Measurements from ENCODE around the gene FHIP1A. TPM values are rescaled to one million over a fixed set of nuclear protein-coding genes. Genes with fewer than 3 reads are reported as not detected.

The FHIP1A gene
- total RNA-seq, 1 donor from 2014 or later = 4.1 TPM

DNA sequence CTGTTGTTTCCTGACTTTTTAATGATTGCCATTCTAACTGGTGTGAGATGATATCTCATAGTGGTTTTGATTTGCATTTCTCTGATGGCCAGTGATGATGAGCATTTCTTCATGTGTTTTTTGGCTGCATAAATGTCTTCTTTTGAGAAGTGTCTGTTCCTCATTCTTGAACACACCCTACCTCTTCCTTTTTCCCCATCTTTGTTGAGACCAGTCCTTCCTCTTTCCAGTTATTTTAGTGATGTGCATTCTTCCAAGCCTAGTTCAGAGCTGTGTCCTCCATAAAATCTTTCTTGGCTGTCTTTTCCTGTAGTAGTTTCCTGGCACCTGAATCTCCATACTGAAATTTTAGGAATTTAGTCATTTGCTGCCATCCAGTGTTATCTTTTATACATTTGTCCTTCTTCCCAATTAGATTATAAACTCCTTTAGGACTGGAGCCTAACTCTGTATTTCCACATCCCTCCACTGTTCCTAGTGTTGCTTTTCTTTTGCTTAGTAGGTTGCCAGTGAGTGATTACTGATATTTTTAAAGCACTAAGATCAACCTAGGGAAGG lies 11.4 kb downstream of the FHIP1A start:
- Histone ChIP-seq H3K4me2 (ENCODE audit: low read length) (no peak overlapping the region), H3K27ac (ENCODE audit: low read depth, low read length) (no peak overlapping the region), H4K20me1 (ENCODE audit: insufficient read depth, low read length) (no peaks in the 10 kb centered on the region), H3K4me3 (ENCODE audit: insufficient read depth, low read depth, low read length) (no peak overlapping the region), H2AFZ (ENCODE audit: low read depth, low read length) (no peak overlapping the region), H3K9ac (ENCODE audit: low read length) (no peak overlapping the region), H3K9me3 (ENCODE audit: insufficient read depth, low read depth, low read length) (no peaks in the 10 kb centered on the region), H3K4me1 (ENCODE audit: insufficient read depth, low read length) (peaks cover 21% of the 10 kb centered on the region), H3K79me2 (ENCODE audit: insufficient read depth, low read length) (no peaks in the 10 kb centered on the region), H3K36me3 (ENCODE audit: insufficient read depth, low read length) (no peaks in the 10 kb centered on the region), H3K27me3 (ENCODE audit: insufficient read depth, low read length) (no peaks in the 10 kb centered on the region)
- no peak for DNase-seq (ENCODE audit: low read depth)
- peaks cover 38% of the 10 kb centered on the region for H3K4me1 Mint-ChIP-seq (ENCODE audit: low read depth, unreplicated experiment)
- FAIRE-seq = no peak
- TF ChIP-seq CTCF (IDR thresholded peaks at IDR 0.05; ENCODE audit: insufficient read depth, low read depth, low read length) (no peak), EZH2 (IDR thresholded peaks at IDR 0.05; ENCODE audit: insufficient read depth, low read length) (no peak)
- no peaks in the 10 kb centered on the region for H3K27me3 Mint-ChIP-seq (ENCODE audit: low read depth, unreplicated experiment)
- H3K36me3 Mint-ChIP-seq (ENCODE audit: low read depth, unreplicated experiment) = no peaks in the 10 kb centered on the region
- no peak overlapping the region for H3K4me3 Mint-ChIP-seq (ENCODE audit: unreplicated experiment)
- peak overlapping the region; percentile 26 for H3K27ac Mint-ChIP-seq (ENCODE audit: unreplicated experiment)
- no peaks in the 10 kb centered on the region for H3K9me3 Mint-ChIP-seq (ENCODE audit: unreplicated experiment)

- peaks cover 25% of the 10 kb centered on the region for H3K4me1 Mint-ChIP-seq (ENCODE audit: low read depth, unreplicated experiment)
- Histone ChIP-seq H3K36me3 (ENCODE audit: insufficient read depth, low read length) (no peaks in the 10 kb centered on the region), H3K9ac (ENCODE audit: low read length) (no peak overlapping the region), H3K4me3 (ENCODE audit: insufficient read depth, low read depth, low read length) (no peak overlapping the region), H3K27ac (ENCODE audit: low read depth, low read length) (no peak overlapping the region), H3K79me2 (ENCODE audit: insufficient read depth, low read length) (no peaks in the 10 kb centered on the region), H3K4me2 (ENCODE audit: low read length) (no peak overlapping the region), H3K27me3 (ENCODE audit: insufficient read depth, low read length) (no peaks in the 10 kb centered on the region), H3K4me1 (ENCODE audit: insufficient read depth, low read length) (peaks cover 2% of the 10 kb centered on the region), H4K20me1 (ENCODE audit: insufficient read depth, low read length) (no peaks in the 10 kb centered on the region), H3K9me3 (ENCODE audit: insufficient read depth, low read depth, low read length) (no peaks in the 10 kb centered on the region), H2AFZ (ENCODE audit: low read depth, low read length) (no peak overlapping the region)
- no peak overlapping the region for H3K27ac Mint-ChIP-seq (ENCODE audit: unreplicated experiment)
- DNase-seq (ENCODE audit: low read depth) = no peak
- FAIRE-seq = no peak
- no peak for TF ChIP-seq CTCF (IDR thresholded peaks at IDR 0.05; ENCODE audit: insufficient read depth, low read depth, low read length)
- no peak for TF ChIP-seq EZH2 (IDR thresholded peaks at IDR 0.05; ENCODE audit: insufficient read depth, low read length)
- H3K36me3 Mint-ChIP-seq (ENCODE audit: low read depth, unreplicated experiment) = no peaks in the 10 kb centered on the region
- no peaks in the 10 kb centered on the region for H3K27me3 Mint-ChIP-seq (ENCODE audit: low read depth, unreplicated experiment)
- no peaks in the 10 kb centered on the region for H3K9me3 Mint-ChIP-seq (ENCODE audit: unreplicated experiment)
- no peak overlapping the region for H3K4me3 Mint-ChIP-seq (ENCODE audit: unreplicated experiment)
Measured at GRCh38 chr4:151422854-151423253, 13.9 kb downstream of the FHIP1A start.

- Histone ChIP-seq H3K9ac (ENCODE audit: low read length) (no peak overlapping the region), H3K9me3 (ENCODE audit: insufficient read depth, low read depth, low read length) (no peaks in the 10 kb centered on the region), H3K27me3 (ENCODE audit: insufficient read depth, low read length) (no peaks in the 10 kb centered on the region), H3K4me2 (ENCODE audit: low read length) (no peak overlapping the region), H3K79me2 (ENCODE audit: insufficient read depth, low read length) (no peaks in the 10 kb centered on the region), H3K27ac (ENCODE audit: low read depth, low read length) (no peak overlapping the region), H3K4me1 (ENCODE audit: insufficient read depth, low read length) (no peaks in the 10 kb centered on the region), H3K4me3 (ENCODE audit: insufficient read depth, low read depth, low read length) (no peak overlapping the region), H3K36me3 (ENCODE audit: insufficient read depth, low read length) (no peaks in the 10 kb centered on the region), H4K20me1 (ENCODE audit: insufficient read depth, low read length) (no peaks in the 10 kb centered on the region), H2AFZ (ENCODE audit: low read depth, low read length) (no peak overlapping the region)
- no peak for DNase-seq (ENCODE audit: low read depth)
- no peaks in the 10 kb centered on the region for H3K27me3 Mint-ChIP-seq (ENCODE audit: low read depth, unreplicated experiment)
- H3K9me3 Mint-ChIP-seq (ENCODE audit: unreplicated experiment) = no peaks in the 10 kb centered on the region
- no peak overlapping the region for H3K27ac Mint-ChIP-seq (ENCODE audit: unreplicated experiment)
- H3K4me1 Mint-ChIP-seq (ENCODE audit: low read depth, unreplicated experiment) = peaks cover 22% of the 10 kb centered on the region
- no peaks in the 10 kb centered on the region for H3K36me3 Mint-ChIP-seq (ENCODE audit: low read depth, unreplicated experiment)
- FAIRE-seq = no peak
- TF ChIP-seq EZH2 (IDR thresholded peaks at IDR 0.05; ENCODE audit: insufficient read depth, low read length) = no peak
- no peak for TF ChIP-seq CTCF (IDR thresholded peaks at IDR 0.05; ENCODE audit: insufficient read depth, low read depth, low read length)
- no peak overlapping the region for H3K4me3 Mint-ChIP-seq (ENCODE audit: unreplicated experiment)
Measured at GRCh38 chr4:151426513-151426912, 17.5 kb downstream of the FHIP1A start.

Measured in astrocyte (in vitro differentiated cells and primary cell).